PC-9 (cell line): ENCODE measurements around the gene PLEKHG1. TPM values are rescaled to one million over a fixed set of nuclear protein-coding genes. Genes with fewer than 3 reads are reported as not detected.

Experiments
- BruUV-seq: library from RNA; stranded (reverse); fragments of 400-500 nt; replicated peaks from 2 replicates; lab custom pipeline; 2021; lab: Mats Ljungman, UMichigan
- CTCF ChIA-PET: fragments of 300-600 bp; sonication (Branson Sonifier 250); formaldehyde crosslinking; loops from one replicate; lab custom pipeline; 2022; ENCODE audit warnings: antibody characterized with exemption; lab: Charles Lee
- POLR2A ChIA-PET: fragments of 300-600 bp; sonication (Branson Sonifier 250); formaldehyde crosslinking; loops from one replicate; lab custom pipeline; 2022; ENCODE audit warnings: antibody characterized with exemption; ENCODE audit not compliant: unreplicated experiment; lab: Charles Lee
- DNase-seq, 2 experiments: peaks; one replicate each; pipeline versions ENCODE4 v3.0.0 to v3.0.0-alpha.2; 2015 to 2022; ENCODE audit warnings: mixed read lengths in 1 of 2
- H2AFZ ChIP-seq: fragments of 200-600 bp; sonication (generic); 2 replicates; pipeline ENCODE4 v1.8.1; 2017; ENCODE audit warnings: antibody characterized with exemption
- H3F3A ChIP-seq: fragments of 200-600 bp; sonication (generic); 2 replicates; pipeline ENCODE4 v1.8.1; 2017; ENCODE audit warnings: antibody characterized with exemption, mild to moderate bottlenecking, low read depth; ENCODE audit not compliant: insufficient read depth
- H3K27ac ChIP-seq: fragments of 200-600 bp; sonication (generic); 2 replicates; pipeline ENCODE4 v1.6.1; 2016; ENCODE audit warnings: mixed run types
- H3K27me3 ChIP-seq: fragments of 200-600 bp; sonication (generic); 2 replicates; pipeline ENCODE4 v1.6.1; 2016; ENCODE audit warnings: low read depth, mixed run types; ENCODE audit not compliant: insufficient read depth
- H3K36me3 ChIP-seq: fragments of 200-600 bp; sonication (generic); 2 replicates; pipeline ENCODE4 v1.6.1; 2016; ENCODE audit warnings: low read depth, mixed run types
- H3K4me1 ChIP-seq: fragments of 200-600 bp; sonication (generic); replicated peaks from 2 replicates; pipeline ENCODE4 v1.6.1; 2016; ENCODE audit warnings: mixed run types; ENCODE audit not compliant: insufficient read depth
- H3K4me2 ChIP-seq: fragments of 200-600 bp; sonication (generic); 2 replicates; pipeline ENCODE4 v1.6.1; 2017; ENCODE audit warnings: mixed run types
- H3K4me3 ChIP-seq: fragments of 200-600 bp; sonication (generic); 2 replicates; pipeline ENCODE4 v1.6.1; 2016; ENCODE audit warnings: mixed run types
- H3K79me2 ChIP-seq: fragments of 200-600 bp; sonication (generic); 2 replicates; pipeline ENCODE4 v1.6.1; 2017; ENCODE audit warnings: low read depth, mixed run types
- H3K9me2 ChIP-seq: fragments of 200-600 bp; sonication (generic); 2 replicates; pipeline ENCODE4 v1.8.1; 2017; ENCODE audit warnings: mild to moderate bottlenecking; ENCODE audit not compliant: insufficient read depth
- H3K9me3 ChIP-seq: fragments of 200-600 bp; sonication (generic); 2 replicates; pipeline ENCODE4 v1.8.1; 2016; ENCODE audit warnings: low read depth; ENCODE audit not compliant: insufficient read depth
- H4K20me1 ChIP-seq: fragments of 200-600 bp; sonication (generic); 2 replicates; pipeline ENCODE4 v1.8.1; 2017; ENCODE audit not compliant: insufficient read depth
- EZH2 ChIP-seq: fragments of 200-600 bp; sonication (generic); IDR thresholded peaks from 2 replicates; pipeline ENCODE4 v1.8.0; 2017; ENCODE audit warnings: antibody characterized with exemption, low read depth
- intact Hi-C: fragments of 100-400 bp; cut with micrococcal nuclease; formaldehyde crosslinking; loops from one replicate; pipeline ENCODE4 v1.10.0; 2022; ENCODE audit not compliant: unreplicated experiment
- total RNA-seq: library from RNA; stranded (reverse); gene quantifications from 2 replicates; pipeline ENCODE4 v1.2.3, GENCODE V29; 2021
- TF ChIP-seq, protein P1 (sequence below): fragments of 200-600 bp; sonication (generic); conservative IDR thresholded peaks from 2 replicates; pipeline ENCODE4 v1.6.1; 2017; ENCODE audit warnings: mixed run types, antibody characterized with exemption, mild to moderate bottlenecking, moderate library complexity

Gene PLEKHG1
- total RNA-seq, 1 experiment from 2014 or later = 8.9 TPM

DNA sequence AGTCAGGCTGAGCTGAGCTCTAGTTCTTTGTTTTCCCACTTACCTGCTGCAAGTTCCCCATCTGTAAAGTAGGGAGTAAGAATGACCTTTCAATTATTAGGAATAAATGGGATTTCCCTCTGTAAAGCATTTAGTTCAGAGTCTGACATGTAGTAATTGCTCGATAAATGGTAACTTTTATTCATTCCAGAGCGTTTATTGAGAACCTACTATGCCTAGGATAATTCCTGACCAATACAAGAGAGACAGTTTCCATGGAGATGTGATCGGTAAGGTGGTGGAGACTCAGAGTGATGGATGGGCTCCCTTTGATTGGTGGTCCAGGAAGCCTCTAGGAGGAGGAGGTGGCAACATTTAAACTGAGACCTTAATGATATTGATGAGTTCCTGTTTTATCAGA is 5.6 kb downstream of the PLEKHG1 start:
- H3K27me3 ChIP-seq = no peaks in the 10 kb centered on the region
- intact Hi-C loops = no loop called here
- no peak overlapping the region for H2AFZ ChIP-seq
- no peaks in the 10 kb centered on the region for H3K9me2 ChIP-seq
- H3K4me2 ChIP-seq = no peak overlapping the region
- TF ChIP-seq, protein P1, sequence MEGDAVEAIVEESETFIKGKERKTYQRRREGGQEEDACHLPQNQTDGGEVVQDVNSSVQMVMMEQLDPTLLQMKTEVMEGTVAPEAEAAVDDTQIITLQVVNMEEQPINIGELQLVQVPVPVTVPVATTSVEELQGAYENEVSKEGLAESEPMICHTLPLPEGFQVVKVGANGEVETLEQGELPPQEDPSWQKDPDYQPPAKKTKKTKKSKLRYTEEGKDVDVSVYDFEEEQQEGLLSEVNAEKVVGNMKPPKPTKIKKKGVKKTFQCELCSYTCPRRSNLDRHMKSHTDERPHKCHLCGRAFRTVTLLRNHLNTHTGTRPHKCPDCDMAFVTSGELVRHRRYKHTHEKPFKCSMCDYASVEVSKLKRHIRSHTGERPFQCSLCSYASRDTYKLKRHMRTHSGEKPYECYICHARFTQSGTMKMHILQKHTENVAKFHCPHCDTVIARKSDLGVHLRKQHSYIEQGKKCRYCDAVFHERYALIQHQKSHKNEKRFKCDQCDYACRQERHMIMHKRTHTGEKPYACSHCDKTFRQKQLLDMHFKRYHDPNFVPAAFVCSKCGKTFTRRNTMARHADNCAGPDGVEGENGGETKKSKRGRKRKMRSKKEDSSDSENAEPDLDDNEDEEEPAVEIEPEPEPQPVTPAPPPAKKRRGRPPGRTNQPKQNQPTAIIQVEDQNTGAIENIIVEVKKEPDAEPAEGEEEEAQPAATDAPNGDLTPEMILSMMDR = no peak
- no peak for TF ChIP-seq EZH2
- peaks cover 8% of the 10 kb centered on the region for H3K4me1 ChIP-seq
- H3K36me3 ChIP-seq = 0 out of 2 replicates have a peak, but pooled peaks cover 6% of the 10 kb centered on the region
- H3K9me3 ChIP-seq = 0 out of 2 replicates have a peak, but pooled peaks cover 3% of the 10 kb centered on the region
- BruUV-seq = no TSS peak
- H3K79me2 ChIP-seq = peaks cover 32% of the 10 kb centered on the region
- ChIA-PET CTCF (no interaction called here), POLR2A (no interaction called here)
- no peaks in the 10 kb centered on the region for H3F3A ChIP-seq
- H4K20me1 ChIP-seq = no peaks in the 10 kb centered on the region
- H3K4me3 ChIP-seq = no peak overlapping the region
- DNase-seq = no peak
- no peak overlapping the region for H3K27ac ChIP-seq

DNA sequence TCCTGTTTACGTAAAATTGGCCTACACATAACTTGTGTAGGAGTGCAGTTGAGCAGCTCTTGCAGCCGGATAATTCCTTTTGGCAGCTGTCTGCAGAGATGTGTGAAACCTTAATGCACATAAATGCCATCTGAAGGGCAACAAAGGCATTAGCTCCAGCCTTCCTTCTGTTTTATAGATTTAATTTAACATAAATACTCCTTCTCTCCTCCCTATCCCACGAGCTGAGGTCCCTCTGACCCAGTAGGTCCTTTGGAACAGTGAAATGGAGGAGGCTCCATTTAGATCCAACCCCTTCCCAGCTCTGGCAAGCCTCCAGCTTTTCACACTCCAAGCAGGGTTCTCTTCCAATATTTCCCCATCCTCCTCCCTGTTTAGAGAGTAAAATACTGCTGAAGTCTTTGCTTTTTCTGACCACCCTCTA is 6.5 kb downstream of the PLEKHG1 start:
- peaks cover 29% of the 10 kb centered on the region for H3K79me2 ChIP-seq
- POLR2A ChIA-PET = no interaction called here

DNA sequence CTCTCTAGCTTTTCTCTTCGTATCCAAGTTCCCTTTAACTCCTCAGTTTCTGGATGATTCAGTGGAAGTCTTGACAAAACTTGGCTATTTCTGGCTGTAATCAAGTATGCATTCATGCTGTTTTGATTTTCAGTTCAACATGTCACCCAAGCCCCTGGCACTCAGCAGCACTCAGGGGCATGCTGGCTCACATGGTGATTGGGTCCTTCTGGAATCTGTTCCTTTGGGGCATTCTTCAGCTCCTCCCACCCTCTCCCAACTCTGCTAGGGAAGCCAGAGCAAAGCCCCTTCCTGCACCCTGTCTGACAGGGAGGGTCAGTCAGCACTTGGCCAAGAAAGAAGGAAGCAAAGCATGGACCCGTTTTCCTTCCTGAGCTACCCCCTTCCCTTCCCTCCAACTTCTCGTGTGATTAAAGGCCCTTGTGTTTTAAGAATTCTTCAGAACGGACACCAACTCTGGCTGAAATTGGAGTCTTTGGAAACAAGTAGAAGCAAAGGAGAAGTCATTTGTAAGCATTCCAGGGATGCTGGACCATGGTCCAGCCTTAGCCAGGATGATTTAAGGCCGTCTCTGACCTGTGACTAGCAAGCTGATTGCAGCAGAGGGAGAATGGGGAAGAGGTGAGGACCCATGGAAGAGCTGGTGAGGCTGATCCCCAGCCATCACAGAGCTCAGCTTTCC is 7.1 kb downstream of the PLEKHG1 start:
- Histone ChIP-seq H3K27ac (no peak overlapping the region), H3K4me2 (no peak overlapping the region), H4K20me1 (no peaks in the 10 kb centered on the region), H3K4me1 (no peaks in the 10 kb centered on the region), H3K36me3 (0 out of 2 replicates have a peak, but pooled peaks cover 6% of the 10 kb centered on the region), H3K79me2 (peaks cover 23% of the 10 kb centered on the region), H3K9me3 (0 out of 2 replicates have a peak, but pooled peaks cover 3% of the 10 kb centered on the region), H3K4me3 (no peak overlapping the region), H2AFZ (no peak overlapping the region), H3K27me3 (no peaks in the 10 kb centered on the region), H3K9me2 (no peaks in the 10 kb centered on the region), H3F3A (no peaks in the 10 kb centered on the region)
- DNase-seq = no peak
- TF ChIP-seq, protein P1 = no peak
- no peak for TF ChIP-seq EZH2
- CTCF ChIA-PET = no interaction called here
- intact Hi-C loops = no loop called here
- POLR2A ChIA-PET = no interaction called here
- no TSS peak for BruUV-seq

More for the DNA sequence above, 6.5 kb downstream of the PLEKHG1 start:
- Histone ChIP-seq H3K9me2 (no peaks in the 10 kb centered on the region), H4K20me1 (no peaks in the 10 kb centered on the region), H3K4me2 (no peak overlapping the region), H3F3A (no peaks in the 10 kb centered on the region), H2AFZ (no peak overlapping the region), H3K4me3 (no peak overlapping the region), H3K9me3 (0 out of 2 replicates have a peak, but pooled peaks cover 3% of the 10 kb centered on the region), H3K27me3 (no peaks in the 10 kb centered on the region), H3K27ac (no peak overlapping the region), H3K36me3 (0 out of 2 replicates have a peak, but pooled peaks cover 6% of the 10 kb centered on the region), H3K4me1 (peaks cover 6% of the 10 kb centered on the region)
- DNase-seq = no peak
- BruUV-seq = no TSS peak
- no peak for TF ChIP-seq EZH2
- TF ChIP-seq, protein P1 = no peak
- CTCF ChIA-PET = no interaction called here
- intact Hi-C loops = no loop called here
